ENCODE results near the gene TNF.

TNF gene

DNA sequence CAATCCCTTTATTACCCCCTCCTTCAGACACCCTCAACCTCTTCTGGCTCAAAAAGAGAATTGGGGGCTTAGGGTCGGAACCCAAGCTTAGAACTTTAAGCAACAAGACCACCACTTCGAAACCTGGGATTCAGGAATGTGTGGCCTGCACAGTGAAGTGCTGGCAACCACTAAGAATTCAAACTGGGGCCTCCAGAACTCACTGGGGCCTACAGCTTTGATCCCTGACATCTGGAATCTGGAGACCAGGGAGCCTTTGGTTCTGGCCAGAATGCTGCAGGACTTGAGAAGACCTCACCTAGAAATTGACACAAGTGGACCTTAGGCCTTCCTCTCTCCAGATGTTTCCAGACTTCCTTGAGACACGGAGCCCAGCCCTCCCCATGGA is 2.2 kb downstream of the TNF start:
- TF ChIP-seq, protein P1, sequence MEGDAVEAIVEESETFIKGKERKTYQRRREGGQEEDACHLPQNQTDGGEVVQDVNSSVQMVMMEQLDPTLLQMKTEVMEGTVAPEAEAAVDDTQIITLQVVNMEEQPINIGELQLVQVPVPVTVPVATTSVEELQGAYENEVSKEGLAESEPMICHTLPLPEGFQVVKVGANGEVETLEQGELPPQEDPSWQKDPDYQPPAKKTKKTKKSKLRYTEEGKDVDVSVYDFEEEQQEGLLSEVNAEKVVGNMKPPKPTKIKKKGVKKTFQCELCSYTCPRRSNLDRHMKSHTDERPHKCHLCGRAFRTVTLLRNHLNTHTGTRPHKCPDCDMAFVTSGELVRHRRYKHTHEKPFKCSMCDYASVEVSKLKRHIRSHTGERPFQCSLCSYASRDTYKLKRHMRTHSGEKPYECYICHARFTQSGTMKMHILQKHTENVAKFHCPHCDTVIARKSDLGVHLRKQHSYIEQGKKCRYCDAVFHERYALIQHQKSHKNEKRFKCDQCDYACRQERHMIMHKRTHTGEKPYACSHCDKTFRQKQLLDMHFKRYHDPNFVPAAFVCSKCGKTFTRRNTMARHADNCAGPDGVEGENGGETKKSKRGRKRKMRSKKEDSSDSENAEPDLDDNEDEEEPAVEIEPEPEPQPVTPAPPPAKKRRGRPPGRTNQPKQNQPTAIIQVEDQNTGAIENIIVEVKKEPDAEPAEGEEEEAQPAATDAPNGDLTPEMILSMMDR (IDR thresholded peaks at IDR 0.05; ENCODE audit: low read depth, low read length) = no peak
- TF ChIP-seq POLR2A (IDR thresholded peaks at IDR 0.05; ENCODE audit: extremely low read depth, insufficient read length) (no peak), MYC (IDR thresholded peaks at IDR 0.05; ENCODE audit: low read depth, low read length) (no peak)
- TF ChIP-seq, protein P2, sequence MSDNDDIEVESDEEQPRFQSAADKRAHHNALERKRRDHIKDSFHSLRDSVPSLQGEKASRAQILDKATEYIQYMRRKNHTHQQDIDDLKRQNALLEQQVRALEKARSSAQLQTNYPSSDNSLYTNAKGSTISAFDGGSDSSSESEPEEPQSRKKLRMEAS (IDR thresholded peaks at IDR 0.05; ENCODE audit: low read depth, low read length) = no peak
- DNase-seq (ENCODE audit: low read depth) = peak; percentile 33
- H3K4me3 ChIP-seq (ENCODE audit: low read depth, low read length) = peak overlapping the region; percentile 98

DNA sequence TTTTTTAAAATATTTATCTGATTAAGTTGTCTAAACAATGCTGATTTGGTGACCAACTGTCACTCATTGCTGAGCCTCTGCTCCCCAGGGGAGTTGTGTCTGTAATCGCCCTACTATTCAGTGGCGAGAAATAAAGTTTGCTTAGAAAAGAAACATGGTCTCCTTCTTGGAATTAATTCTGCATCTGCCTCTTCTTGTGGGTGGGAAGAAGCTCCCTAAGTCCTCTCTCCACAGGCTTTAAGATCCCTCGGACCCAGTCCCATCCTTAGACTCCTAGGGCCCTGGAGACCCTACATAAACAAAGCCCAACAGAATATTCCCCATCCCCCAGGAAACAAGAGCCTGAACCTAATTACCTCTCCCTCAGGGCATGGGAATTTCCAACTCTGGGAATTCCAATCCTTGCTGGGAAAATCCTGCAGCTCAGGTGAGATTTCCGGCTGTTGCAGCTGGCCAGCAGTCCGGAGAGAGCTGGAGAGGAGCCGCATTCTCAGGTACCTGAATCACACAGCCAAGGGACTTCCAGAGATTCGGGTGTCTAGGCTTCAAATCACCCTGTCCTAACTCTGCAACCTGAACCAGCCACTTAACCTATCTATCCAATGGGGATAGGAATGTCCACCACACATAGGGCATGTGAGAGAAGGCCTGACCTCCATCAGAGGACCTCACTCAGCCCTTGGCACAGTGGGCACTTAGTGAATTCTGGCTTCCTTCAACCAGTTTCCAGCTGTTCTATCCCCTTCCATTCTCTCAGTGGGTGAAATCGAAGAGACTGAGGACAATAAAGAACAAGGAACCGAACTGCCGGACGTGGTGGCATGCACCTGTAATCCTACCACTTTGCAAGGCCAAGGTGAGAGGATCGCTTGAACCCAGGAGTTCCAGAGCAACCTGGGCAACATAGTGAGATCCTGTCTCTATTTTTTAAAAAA is 3.1 kb downstream of the TNF start:
- H3K4me3 ChIP-seq (ENCODE audit: low read depth, low read length) = peak overlapping the region; percentile 98
- peak; percentile 63 for DNase-seq (ENCODE audit: low read depth)
- peak; percentile 35 for TF ChIP-seq POLR2A (IDR thresholded peaks at IDR 0.05; ENCODE audit: extremely low read depth, insufficient read length)
- TF ChIP-seq, protein P1 (IDR thresholded peaks at IDR 0.05; ENCODE audit: low read depth, low read length) = no peak

DNA sequence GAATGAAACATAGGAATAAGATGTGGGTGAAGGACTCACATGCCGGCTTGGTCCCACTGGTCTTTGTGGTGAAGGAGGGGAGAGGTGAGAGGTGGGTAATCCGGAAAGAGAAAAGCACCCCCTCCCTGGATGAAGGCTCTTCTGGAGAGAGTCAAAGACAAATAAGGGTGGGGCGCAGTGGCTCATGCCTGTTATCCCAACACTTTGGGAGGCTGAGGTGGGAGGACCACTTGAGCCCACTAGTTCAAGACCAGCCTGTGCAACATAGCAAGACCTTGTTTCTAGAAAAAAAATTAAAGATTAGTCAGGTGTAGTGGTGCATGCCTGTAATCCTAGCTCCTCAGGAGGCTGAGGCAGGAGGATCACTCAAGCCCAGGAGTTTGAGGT is 3.7 kb downstream of the TNF start:
- peak; percentile 56 for DNase-seq (ENCODE audit: low read depth)
- TF ChIP-seq, protein P1 (IDR thresholded peaks at IDR 0.05; ENCODE audit: low read depth, low read length) = no peak
- TF ChIP-seq, protein P2 (IDR thresholded peaks at IDR 0.05; ENCODE audit: low read depth, low read length) = no peak
- TF ChIP-seq POLR2A (IDR thresholded peaks at IDR 0.05; ENCODE audit: extremely low read depth, insufficient read length) (no peak), MYC (IDR thresholded peaks at IDR 0.05; ENCODE audit: low read depth, low read length) (no peak)
- peak overlapping the region; percentile 98 for H3K4me3 ChIP-seq (ENCODE audit: low read depth, low read length)

DNA sequence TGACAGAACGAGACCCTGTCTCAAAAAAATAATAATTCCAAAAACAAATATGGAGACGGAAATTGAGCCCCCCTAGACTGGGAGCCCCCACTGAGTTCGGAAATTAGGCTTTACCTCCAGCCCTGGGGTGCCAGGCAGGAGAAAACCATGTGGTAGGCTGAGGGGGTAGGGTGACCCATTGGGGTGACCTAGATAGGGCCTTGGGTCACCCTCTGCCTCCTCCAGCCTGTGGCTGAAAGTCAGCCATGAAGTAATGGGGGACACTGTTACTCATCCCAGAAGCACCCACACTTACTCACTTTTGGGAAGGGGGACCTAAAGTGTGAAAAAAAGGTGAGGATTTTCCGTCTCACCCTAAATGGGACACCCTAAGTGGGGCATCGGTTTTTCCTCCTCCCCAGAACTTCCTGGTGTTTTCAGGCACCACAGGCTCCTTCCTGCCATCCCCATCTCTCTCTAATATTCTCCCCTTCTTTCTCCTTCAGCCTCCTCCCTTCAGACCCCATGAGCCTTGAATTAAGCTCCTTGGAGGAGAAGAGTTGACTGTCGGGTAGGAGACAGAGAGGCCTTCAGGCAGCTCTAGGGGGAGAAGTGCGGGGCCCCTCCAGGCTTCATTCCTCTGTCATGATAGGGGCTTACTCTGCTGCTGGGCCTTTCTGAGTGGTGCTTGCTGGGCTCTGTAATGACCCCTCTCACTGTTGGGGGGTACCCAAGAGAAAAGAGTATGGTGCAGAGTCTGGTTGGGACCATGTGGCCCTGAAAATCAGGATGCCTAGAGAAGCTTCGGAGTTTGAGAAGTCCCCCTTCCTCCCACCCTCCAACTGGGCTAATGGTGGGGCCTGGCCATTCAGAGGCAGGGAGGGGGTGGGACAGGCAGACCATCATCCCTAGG is 4.4 kb downstream of the TNF start:
- H3K4me3 ChIP-seq (ENCODE audit: low read depth, low read length) = peak overlapping the region; percentile 98
- DNase-seq (ENCODE audit: low read depth) = peak; percentile 73
- TF ChIP-seq MYC (IDR thresholded peaks at IDR 0.05; ENCODE audit: low read depth, low read length) = no peak
- TF ChIP-seq POLR2A (IDR thresholded peaks at IDR 0.05; ENCODE audit: extremely low read depth, insufficient read length) = peak; percentile 11
- TF ChIP-seq, protein P2 (IDR thresholded peaks at IDR 0.05; ENCODE audit: low read depth, low read length) = no peak

DNA sequence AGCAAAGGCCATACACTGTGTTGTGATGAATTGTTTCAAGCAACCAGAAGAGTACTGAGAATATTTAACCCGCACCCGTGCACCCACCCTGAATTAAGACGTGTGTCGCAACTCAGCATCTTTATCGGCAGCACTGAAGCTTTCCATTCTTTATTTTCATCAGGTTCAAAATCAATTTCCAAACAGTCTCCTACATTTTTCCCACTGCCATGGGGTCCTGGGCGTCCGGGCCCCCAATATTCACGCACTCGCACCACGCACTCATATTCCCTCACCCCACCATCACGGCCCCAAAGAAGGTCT is 5.0 kb downstream of the TNF start:
- TF ChIP-seq, protein P1 (IDR thresholded peaks at IDR 0.05; ENCODE audit: low read depth, low read length) = no peak
- TF ChIP-seq, protein P2 (IDR thresholded peaks at IDR 0.05; ENCODE audit: low read depth, low read length) = no peak
- TF ChIP-seq POLR2A (IDR thresholded peaks at IDR 0.05; ENCODE audit: extremely low read depth, insufficient read length) (no peak), MYC (IDR thresholded peaks at IDR 0.05; ENCODE audit: low read depth, low read length) (no peak)
- no peak for DNase-seq (ENCODE audit: low read depth)
- peak overlapping the region; percentile 92 for H3K4me3 ChIP-seq (ENCODE audit: low read depth, low read length)

All from NB4 (cell line).